ENCODE results near the gene GCA.

GCA gene

GRCh38 chr2:162328424-162329157 lies 15.3 kb upstream of the GCA start:
- no peak for DNase-seq (ENCODE audit: low read depth)

DNA sequence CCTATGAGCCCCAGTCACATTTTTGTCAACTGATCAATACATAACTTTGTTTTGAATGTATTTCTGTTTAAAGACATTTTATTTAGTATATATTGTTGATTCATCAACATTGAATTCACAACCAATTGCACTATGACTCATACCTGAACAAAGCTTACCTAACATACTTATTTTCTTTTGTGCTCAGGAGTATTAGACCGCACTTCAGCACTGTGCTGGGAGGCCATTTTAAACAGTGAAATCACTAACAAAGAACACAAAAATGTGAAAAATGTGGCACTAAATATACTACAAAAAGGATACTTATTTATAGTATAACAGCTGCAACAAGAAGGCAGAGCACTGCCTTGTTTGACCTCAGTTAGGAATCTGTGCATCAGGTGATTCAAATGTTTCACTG lies 13.1 kb upstream of the GCA start:
- DNase-seq (ENCODE audit: low read depth): no peak

DNA sequence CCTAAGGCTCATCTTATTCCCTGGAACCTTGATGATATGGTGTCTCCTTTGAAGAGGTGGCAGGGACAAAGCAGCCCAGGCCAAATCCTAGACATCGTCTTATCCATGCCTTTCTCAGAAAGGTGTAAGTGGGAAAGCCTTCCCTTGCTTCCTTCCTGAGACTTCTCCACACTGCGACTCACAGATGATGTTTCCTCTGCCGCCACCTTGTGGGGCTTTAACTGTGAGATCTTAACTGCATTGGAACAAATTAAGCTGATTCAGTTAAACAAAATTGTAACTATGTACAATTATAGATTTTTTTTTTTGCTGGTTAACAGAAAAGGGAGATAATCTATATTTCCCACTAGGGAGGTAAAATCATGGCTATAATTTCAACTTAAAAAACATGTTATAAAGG lies 10.0 kb upstream of the GCA start:
- DNase-seq (ENCODE audit: low read depth): no peak

DNA sequence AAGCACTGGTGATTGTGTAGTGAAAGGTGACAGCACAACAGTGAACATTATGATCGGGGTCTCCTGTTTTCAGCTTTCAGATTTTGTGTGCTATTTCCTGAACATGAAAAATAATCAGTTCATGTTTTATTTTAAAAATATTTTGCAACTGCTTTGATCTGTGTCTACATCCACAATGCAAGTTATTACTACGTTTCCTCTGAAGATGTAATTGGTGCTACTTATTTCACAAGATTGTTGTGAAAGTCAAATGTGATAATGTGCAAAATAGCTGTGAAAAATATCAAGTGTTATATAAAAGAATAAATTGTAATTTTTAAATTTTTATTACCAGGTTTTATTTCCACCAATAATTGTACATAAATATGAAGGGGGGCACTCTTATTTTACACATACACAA lies 6.1 kb upstream of the GCA start:
- no peak for DNase-seq (ENCODE audit: low read depth)

GRCh38 chr2:162340822-162341221 lies 3.1 kb upstream of the GCA start:
- no peak for DNase-seq (ENCODE audit: low read depth)

- no peak for DNase-seq (ENCODE audit: low read depth)
Observed at GRCh38 chr2:162342321-162342720, 1.6 kb upstream of the GCA start.

- no peak for DNase-seq (ENCODE audit: low read depth)
Observed at GRCh38 chr2:162342841-162343240, 1.1 kb upstream of the GCA start.

- no peak for DNase-seq (ENCODE audit: low read depth)
Observed at GRCh38 chr2:162343492-162343823, 474 bp upstream of the GCA start.

- DNase-seq (ENCODE audit: low read depth): no peak
Observed at GRCh38 chr2:162344617-162344950, 652 bp downstream of the GCA start.

- DNase-seq (ENCODE audit: low read depth): no peak
Observed at GRCh38 chr2:162365392-162365791, 21.5 kb downstream of the GCA start.

DNA sequence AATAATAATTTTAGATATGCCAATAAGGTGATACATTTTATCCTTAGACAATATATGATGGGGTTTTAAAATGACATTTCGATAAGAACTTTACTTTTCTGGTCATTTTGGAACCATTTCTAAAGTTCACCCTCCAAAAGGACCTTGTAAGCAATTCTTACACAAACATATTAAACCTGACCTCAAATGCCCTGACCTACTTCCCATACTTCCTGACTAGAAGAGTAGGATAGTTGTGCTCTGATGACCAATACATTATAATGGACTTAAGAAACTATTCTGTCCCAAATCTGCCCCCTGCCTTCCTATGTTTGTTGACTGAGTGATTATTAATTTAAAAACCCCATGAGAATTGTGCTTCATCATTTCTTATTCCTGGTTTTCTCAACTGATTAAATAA lies 24.6 kb downstream of the GCA start:
- no peak for DNase-seq (ENCODE audit: low read depth)

DNA sequence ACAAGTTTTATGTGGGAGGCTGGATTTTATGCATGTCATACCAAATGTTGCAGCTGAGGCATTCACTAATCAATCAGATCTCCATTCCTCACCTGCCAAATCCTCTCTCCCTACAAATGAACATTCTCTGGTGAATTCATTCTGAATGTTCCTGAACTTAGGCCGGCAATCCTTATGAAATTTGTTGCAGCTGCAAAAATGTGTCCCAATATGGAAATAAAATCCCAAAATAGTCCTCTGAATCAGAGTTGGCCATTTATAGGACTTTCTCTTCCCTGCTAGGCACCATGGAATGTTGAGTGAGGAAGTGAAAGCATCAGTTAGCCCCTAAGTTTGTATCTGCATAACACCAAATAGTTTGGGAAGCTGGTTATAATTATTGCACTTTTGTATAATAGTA lies 25.6 kb downstream of the GCA start:
- no peak for DNase-seq (ENCODE audit: low read depth)

- no peak for DNase-seq (ENCODE audit: low read depth)
Observed at GRCh38 chr2:162370931-162371330, 27.0 kb downstream of the GCA start.

- no peak for DNase-seq (ENCODE audit: low read depth)
Observed at GRCh38 chr2:162372818-162373217, 28.9 kb downstream of the GCA start.

DNA sequence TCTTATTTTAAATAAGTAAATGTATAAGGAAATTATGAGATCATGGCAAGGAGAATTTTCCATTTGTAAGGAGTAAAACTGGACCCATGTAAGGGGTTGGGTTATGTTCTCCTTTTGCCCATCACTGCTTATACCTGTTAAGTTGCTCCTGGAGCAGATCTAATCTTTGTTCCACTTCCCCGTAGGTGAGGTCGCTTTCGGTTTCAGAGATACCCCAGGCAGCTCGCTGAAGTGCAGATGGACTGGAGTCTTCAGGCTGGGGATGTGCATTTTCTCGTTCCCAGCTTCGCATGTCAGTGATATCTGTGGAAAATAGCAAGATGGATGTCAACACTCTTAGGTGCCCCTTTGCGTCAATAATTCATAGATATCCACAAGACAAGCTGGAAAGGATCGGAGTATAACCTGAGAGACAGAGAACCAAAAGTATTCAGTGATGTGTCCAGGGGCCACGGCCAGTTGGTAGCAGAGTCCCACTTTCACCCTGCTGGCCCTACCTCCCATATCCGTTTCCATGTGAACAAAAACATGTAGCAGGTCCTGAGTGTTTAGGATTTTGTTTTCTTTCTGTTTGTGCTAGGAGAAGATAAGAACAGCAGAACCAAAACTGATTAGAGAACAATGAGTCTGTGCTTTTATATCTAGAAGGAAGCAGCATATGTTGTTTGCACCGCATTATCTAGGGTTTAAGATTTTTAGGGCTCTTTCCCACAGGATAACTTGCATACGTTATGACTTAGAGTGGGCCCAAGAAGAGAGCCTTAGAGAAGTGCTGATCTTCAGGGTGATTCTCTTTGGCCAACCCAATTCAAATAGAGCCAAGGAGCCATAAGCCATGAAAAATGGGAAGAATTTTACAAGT lies 36.0 kb downstream of the GCA start:
- no peak for DNase-seq (ENCODE audit: low read depth)

DNA sequence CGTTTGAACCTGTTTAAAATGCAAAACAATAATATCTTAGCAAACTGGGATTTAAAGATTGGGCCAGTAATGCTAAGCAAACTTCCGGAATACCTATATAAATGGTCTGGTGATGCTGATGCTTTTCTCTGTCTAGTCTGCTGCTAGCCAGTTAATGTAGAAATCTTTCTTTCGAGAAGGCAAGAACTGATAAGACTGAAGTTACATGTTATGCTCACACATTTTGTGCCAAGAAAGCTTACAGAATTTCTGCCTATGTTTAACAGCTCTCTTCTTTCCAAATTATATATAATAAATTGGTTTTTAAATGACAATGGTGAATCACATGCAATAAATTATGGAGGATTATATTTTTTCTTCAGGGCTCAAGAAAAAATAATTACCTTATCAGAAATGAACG lies 37.9 kb downstream of the GCA start:
- DNase-seq (ENCODE audit: low read depth): no peak

- no peak for DNase-seq (ENCODE audit: low read depth)
Observed at GRCh38 chr2:162382278-162382677, 38.3 kb downstream of the GCA start.

DNA sequence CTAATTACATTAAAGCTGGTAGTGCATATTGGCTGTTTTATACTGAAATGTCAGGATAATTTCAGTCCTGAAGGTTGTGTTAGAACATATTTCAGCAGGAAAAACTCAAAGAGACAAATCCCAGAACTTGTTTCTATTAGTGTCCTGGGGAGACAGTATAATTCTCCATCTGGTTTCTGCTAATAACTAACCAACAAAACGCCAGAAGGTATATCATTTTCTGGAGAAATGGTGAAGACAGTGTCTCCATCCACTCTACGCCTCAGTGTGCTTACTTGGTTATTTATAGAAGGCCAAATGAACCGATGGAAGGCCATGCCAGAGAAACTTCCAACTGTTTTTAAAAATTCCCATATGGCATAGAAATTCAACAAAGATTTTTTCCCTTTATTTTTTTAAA lies 41.6 kb downstream of the GCA start:
- no peak for DNase-seq (ENCODE audit: low read depth)

GRCh38 chr2:162390801-162391200 lies 46.9 kb downstream of the GCA start:
- no peak for DNase-seq (ENCODE audit: low read depth)

DNA sequence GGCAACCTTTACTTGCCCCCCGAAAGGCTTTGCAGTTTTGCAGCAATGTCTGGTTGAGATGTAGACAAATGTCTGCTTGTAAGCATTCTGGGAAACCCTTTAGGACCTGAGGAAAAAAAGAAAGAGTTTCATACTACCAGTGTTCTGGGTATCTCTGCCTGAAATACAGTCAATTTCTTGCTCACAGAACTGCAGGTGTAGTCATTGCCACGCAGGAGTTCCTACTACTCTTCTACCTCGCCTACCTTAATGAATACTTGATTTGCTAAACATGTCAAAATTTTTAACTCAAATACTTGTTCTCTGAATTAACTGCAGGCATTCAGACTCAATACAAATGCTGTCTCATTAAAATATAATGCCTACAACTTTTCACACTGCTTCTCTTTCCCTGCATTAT lies 56.4 kb downstream of the GCA start:
- DNase-seq (ENCODE audit: low read depth): no peak

- DNase-seq (ENCODE audit: low read depth): no peak
Observed at GRCh38 chr2:162401871-162402270, 57.9 kb downstream of the GCA start.

DNA sequence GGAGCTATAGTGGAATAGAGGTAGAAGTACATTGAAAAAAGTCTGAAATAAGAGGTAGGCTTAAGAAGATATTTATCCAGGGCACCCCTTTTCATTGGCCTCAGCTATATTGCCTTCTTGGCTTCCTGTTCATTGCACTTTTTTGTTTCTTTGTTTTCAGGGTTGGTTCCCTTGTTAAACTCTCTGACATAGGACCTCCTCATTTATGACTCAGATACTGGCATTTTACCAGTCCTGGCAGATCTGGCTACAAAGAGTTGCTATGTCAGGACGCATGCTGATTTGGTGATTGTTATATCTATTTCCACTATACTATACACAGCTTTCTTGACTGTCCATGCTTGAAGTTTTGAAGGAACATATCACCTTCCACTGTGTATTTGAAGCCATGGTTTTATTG lies 60.0 kb downstream of the GCA start:
- no peak for DNase-seq (ENCODE audit: low read depth)
